Lower leg skin (tissue), 4 donors: ENCODE data around the gene STRIP1. TPM values are rescaled to one million over a fixed set of nuclear protein-coding genes. Genes with fewer than 3 reads are reported as not detected.
A peak's percentile ranks its signal among the peaks of the same experiment; 100 is the strongest.

Source experiments
- DNase-seq, 2 donors: peaks; one replicate each; pipeline ENCODE4 v3.0.0-alpha.2; 2019; ENCODE audit warnings: low spot score in 2 of 2
- H3K4me3 ChIP-seq: fragments of 200-600 bp; sonication (generic); 2 replicates; pipeline ENCODE4 v1.5.1; 2017; ENCODE audit warnings: mild to moderate bottlenecking, low read depth; ENCODE audit not compliant: poor library complexity, severe bottlenecking
- POLR2A ChIP-seq, 2 donors: fragments of 450-650 bp; IDR thresholded peaks; one replicate each; pipeline ENCODE4 v1.6.1; 2016 to 2017; ENCODE audit warnings: antibody characterized with exemption in 2 of 2, mild to moderate bottlenecking in 1 of 2, moderate library complexity in 1 of 2
- WGBS, 2 donors: methylation state at CpG; one replicate each; pipeline ENCODE4 v1.1.5; 2018; 5-methylcytosine and 5-hydroxymethylcytosine counted together
- intact Hi-C: fragments of 100-400 bp; cut with DNase I; formaldehyde crosslinking; loops from one replicate; pipeline ENCODE4 v1.15.0; 2023; ENCODE audit warnings: low total_unique reads
- total RNA-seq, 4 donors: library from RNA; depleted of rRNA; stranded (reverse); fragments of >200 nt; gene quantifications; one replicate each; pipeline ENCODE4 v1.1.0, GENCODE V29; 2016
- TF ChIP-seq, protein P1 (sequence below), 3 donors: fragments of 450-650 bp; IDR thresholded peaks; one replicate each; pipeline ENCODE4 v1.5.1; 2016; ENCODE audit warnings: antibody characterized with exemption in 3 of 3, mild to moderate bottlenecking in 3 of 3, moderate library complexity in 2 of 3

The STRIP1 gene
- total RNA-seq, 4 donors from 2014 or later: 45.0 to 64.1 (median 50.9) TPM

DNA sequence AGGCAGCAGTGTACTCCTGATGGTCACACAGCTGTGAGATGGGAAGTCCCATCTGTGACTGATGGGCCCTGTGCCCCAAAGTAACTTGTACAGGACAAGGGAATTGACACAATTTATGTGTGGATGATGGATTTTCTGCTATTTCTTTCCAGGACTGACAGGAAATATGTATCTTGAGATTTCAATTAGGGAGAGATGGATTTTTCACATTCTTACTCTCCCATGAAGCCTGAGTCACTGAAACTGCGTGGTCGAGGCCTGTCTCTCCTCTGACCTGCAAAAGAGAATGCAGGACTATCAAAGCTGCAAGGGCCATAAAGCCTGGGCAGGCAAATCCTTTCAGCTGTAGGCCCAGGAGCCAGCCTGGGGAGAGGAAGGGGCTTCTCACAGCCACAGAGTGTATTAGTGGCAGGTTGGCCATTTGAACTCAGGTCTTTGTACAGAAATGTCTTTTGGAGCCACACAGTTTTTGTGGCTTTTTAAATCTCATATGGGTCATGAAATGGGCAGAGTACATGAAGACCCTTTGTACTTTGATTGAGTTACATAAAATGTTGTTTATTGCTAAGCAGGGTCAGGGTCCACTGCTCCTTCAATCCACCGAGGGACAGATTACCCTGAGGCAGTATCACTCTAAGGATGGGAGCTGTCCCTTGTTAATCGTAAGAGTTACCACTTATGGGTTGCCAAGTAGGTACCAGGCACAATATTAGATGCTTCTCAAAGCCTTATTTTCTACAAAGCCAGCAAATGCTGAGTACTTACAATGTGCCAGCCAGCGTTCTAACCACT lies 21.3 kb downstream of the STRIP1 start:
- TF ChIP-seq, protein P1, sequence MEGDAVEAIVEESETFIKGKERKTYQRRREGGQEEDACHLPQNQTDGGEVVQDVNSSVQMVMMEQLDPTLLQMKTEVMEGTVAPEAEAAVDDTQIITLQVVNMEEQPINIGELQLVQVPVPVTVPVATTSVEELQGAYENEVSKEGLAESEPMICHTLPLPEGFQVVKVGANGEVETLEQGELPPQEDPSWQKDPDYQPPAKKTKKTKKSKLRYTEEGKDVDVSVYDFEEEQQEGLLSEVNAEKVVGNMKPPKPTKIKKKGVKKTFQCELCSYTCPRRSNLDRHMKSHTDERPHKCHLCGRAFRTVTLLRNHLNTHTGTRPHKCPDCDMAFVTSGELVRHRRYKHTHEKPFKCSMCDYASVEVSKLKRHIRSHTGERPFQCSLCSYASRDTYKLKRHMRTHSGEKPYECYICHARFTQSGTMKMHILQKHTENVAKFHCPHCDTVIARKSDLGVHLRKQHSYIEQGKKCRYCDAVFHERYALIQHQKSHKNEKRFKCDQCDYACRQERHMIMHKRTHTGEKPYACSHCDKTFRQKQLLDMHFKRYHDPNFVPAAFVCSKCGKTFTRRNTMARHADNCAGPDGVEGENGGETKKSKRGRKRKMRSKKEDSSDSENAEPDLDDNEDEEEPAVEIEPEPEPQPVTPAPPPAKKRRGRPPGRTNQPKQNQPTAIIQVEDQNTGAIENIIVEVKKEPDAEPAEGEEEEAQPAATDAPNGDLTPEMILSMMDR (IDR thresholded peaks at IDR 0.05): no peak
- no peak for TF ChIP-seq POLR2A (IDR thresholded peaks at IDR 0.05)
- WGBS, 2 donors: 78 to 82% methylated on average over 5 of the region's 5 CpGs
- H3K4me3 ChIP-seq: no peak overlapping the region
- intact Hi-C loops: no loop called here
- DNase-seq: no peak

DNA sequence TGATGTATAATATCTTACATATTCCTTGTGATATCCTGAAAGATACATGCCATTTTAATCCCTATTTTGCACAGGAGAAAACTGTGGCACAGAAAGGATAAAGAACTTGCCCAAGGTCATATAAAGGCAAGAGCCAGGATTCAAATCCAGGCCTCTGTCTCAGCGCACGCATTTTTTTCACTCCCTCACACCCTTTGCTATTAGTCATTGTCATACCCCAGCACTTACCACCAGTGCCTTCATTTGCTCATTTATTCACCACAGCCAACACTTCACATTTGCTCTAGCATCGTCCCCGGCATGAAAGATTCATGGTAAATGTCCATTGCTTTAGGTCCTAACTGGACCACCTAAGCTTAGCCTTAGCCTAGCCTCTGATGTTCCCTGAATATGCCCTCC lies 21.9 kb downstream of the STRIP1 start:
- TF ChIP-seq, protein P1 (IDR thresholded peaks at IDR 0.05): no peak
- no peak for TF ChIP-seq POLR2A (IDR thresholded peaks at IDR 0.05)
- intact Hi-C loops: no loop called here
- 42 to 55% methylated on average over 4 of the region's 4 CpGs for WGBS, 2 donors
- no peak overlapping the region for H3K4me3 ChIP-seq
- DNase-seq: no peak

DNA sequence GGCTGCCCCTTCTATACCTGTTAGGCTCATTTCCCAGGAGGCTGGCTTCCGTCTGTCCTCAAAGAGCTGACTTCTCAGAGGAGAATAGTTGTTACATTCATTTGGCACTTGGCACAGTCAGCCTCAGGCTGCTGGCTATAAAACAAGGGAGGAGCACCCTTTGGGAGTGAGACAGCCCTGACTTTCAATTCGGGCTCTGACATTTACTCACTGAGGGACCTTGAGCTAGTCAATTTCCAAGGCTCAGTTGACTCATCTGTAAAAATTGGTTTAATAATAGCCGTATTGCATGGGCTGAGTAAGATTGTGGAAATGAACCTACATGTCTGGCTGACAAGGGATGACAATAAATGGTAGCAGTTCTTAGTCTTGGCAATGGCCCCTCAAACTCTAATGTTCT lies 22.4 kb downstream of the STRIP1 start:
- intact Hi-C loops: no loop called here
- 18 to 31% methylated on average over 3 of the region's 3 CpGs for WGBS, 2 donors
- H3K4me3 ChIP-seq: no peak overlapping the region
- DNase-seq: peak in 1 of 2 donors; percentile 52
- no peak for TF ChIP-seq POLR2A (IDR thresholded peaks at IDR 0.05)
- TF ChIP-seq, protein P1 (IDR thresholded peaks at IDR 0.05): no peak

DNA sequence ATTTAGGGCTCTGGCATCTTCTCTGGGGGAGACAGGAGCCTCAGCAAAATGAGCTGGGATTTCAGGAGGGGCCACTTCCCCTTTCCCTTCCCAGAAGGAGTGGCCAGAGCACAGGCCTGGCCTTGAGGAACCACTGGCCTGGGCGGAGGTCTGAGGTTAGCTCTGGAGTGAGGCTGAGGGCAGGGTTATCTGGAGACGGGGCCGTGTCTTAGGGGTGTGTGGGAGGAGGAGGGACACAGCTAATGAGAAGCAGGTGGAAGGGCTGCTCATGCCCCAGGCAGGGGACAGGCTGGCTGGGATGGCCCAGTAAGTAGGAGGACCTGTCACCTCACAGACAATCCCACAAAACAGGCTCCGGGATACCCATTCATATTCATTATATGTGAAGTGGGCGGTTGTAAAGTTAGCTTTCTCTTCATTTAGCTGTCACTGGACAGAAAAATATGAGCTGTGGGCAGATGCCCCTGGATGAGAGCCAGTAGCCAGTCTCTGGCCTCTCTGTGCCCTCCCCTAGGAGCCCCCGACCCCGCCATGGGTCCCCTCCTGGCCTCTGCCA lies 23.6 kb downstream of the STRIP1 start:
- intact Hi-C loops: no loop called here
- 58 to 77% methylated on average over 7 of the region's 7 CpGs for WGBS, 2 donors
- TF ChIP-seq, protein P1 (IDR thresholded peaks at IDR 0.05): no peak
- TF ChIP-seq POLR2A (IDR thresholded peaks at IDR 0.05): no peak
- no peak overlapping the region for H3K4me3 ChIP-seq
- no peak for DNase-seq

DNA sequence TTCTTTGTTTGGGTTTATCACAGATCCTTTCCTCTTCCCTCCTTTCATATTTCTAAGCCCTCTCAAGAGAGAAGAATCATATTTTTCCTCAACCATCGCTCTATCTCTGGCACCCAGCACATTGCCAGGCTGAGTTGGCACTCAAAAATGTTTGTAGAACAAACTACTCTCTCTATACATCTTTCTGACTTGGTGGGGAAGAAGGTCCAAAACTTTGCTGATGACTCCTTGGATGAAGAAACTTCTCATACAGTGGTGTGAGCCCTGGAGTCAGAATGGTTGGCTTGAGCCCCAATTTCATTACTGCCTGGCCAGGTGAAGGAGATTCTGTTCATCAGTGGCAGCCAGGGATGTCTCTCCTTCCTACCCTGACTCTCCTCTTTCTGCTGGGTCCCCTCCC lies 24.2 kb downstream of the STRIP1 start:
- WGBS, 2 donors: 83 to 87% methylated on average over 1 of the region's 1 CpG
- intact Hi-C loops: no loop called here
- no peak for DNase-seq
- no peak overlapping the region for H3K4me3 ChIP-seq
- TF ChIP-seq POLR2A (IDR thresholded peaks at IDR 0.05): no peak
- TF ChIP-seq, protein P1 (IDR thresholded peaks at IDR 0.05): no peak
